A549 treated with ZK216348 at 1 μM for 4 hours (cell line): ENCODE measurements around the gene LRRIQ1. TPM values are rescaled to one million over a fixed set of nuclear protein-coding genes. Genes with fewer than 3 reads are reported as not detected.

ENCODE experiments used
- total RNA-seq: library from RNA; stranded (reverse); fragments of 200-300 nt; extraction: Qiagen RNA extraction; gene quantifications from 5 replicates; pipeline ENCODE4 v1.2.3, GENCODE V29; 2022; ENCODE audit warnings: low read depth

The LRRIQ1 gene
- total RNA-seq = 0.83 to 2.1 TPM (median 1.2 TPM) in 5 replicates

GRCh38 chr12:85036234-85036707, at the start of gene LRRIQ1, which contains the start of gene TSPAN19:
TSS of gene LRRIQ1 (plus strand) at chr12:85036351. CDS start at chr12:85038177, 1,826 bp downstream.
TSS of gene TSPAN19 (minus strand) at chr12:85036277. CDS start at chr12:85029946, 6,331 bp downstream.

GRCh38 chr12:85280165-85280983, 244.2 kb downstream of the LRRIQ1 start, which contains the start of gene ALX1:
TSS of gene ALX1 (plus strand) at chr12:85280220. CDS start at chr12:85280262, 42 bp downstream.

Other genes with a start within 250 kb of the LRRIQ1 start
- 1.5 to 5.8 TPM (median 4.1 TPM) in 5 replicates for gene SLC6A15, start 123.6 kb upstream of the LRRIQ1 start, total RNA-seq
- 0.17 TPM in 1 of 5 replicates, not detected in the others for gene TSPAN19, start 74 bp upstream of the LRRIQ1 start, total RNA-seq
- gene ALX1, start 243.9 kb downstream of the LRRIQ1 start, total RNA-seq = 4.6 to 5.8 TPM (median 5.3 TPM) in 5 replicates